GM23338 (cell line): ENCODE results near the gene RAX. TPM values are rescaled to one million over a fixed set of nuclear protein-coding genes. Genes with fewer than 3 reads are reported as not detected.

Source experiments
- ATAC-seq: fragments of 200-7000 bp; cut with Tn5 transposase; 3 replicates; pipeline ENCODE4 v1.9.1; 2020
- DNase-seq: peaks from one replicate; pipeline ENCODE4 v3.0.0-alpha.2; 2015; ENCODE audit warnings: low spot score
- H2AFZ ChIP-seq: fragments of 200-600 bp; sonication (generic); 2 replicates; pipeline ENCODE4 v1.8.0; 2016; ENCODE audit warnings: antibody characterized with exemption, mild to moderate bottlenecking, moderate library complexity
- H3F3A ChIP-seq: fragments of 200-600 bp; sonication (generic); replicated peaks from 2 replicates; pipeline ENCODE4 v1.8.0; 2017; ENCODE audit warnings: antibody characterized with exemption, mixed run types, low read depth
- H3K27ac ChIP-seq: fragments of 200-600 bp; sonication (generic); 2 replicates; pipeline ENCODE4 v1.6.1; 2016; ENCODE audit warnings: low read depth
- H3K27me3 ChIP-seq: fragments of 200-600 bp; sonication (generic); 2 replicates; pipeline ENCODE4 v1.8.0; 2016; ENCODE audit warnings: mild to moderate bottlenecking, mixed run types, moderate library complexity; ENCODE audit not compliant: insufficient read depth
- H3K36me3 ChIP-seq: fragments of 200-600 bp; sonication (generic); 2 replicates; pipeline ENCODE4 v1.8.0; 2016; ENCODE audit warnings: mild to moderate bottlenecking; ENCODE audit not compliant: insufficient read depth
- H3K4me1 ChIP-seq: fragments of 200-600 bp; sonication (generic); 2 replicates; pipeline ENCODE4 v1.8.0; 2016; ENCODE audit warnings: mild to moderate bottlenecking, moderate library complexity; ENCODE audit not compliant: insufficient read depth
- H3K4me2 ChIP-seq: fragments of 200-600 bp; sonication (generic); 2 replicates; pipeline ENCODE4 v1.7.1; 2017; ENCODE audit warnings: mixed run types
- H3K4me3 ChIP-seq: fragments of 200-600 bp; sonication (generic); 2 replicates; pipeline ENCODE4 v1.6.1; 2016; ENCODE audit warnings: mixed run types
- H3K79me2 ChIP-seq: fragments of 200-600 bp; sonication (generic); replicated peaks from 2 replicates; pipeline ENCODE4 v1.8.0; 2017; ENCODE audit warnings: mild to moderate bottlenecking; ENCODE audit not compliant: insufficient read depth
- H3K9me2 ChIP-seq: fragments of 200-600 bp; sonication (generic); 2 replicates; pipeline ENCODE4 v1.8.0; 2017; ENCODE audit not compliant: insufficient read depth
- H4K20me1 ChIP-seq: fragments of 200-600 bp; sonication (generic); replicated peaks from 2 replicates; pipeline ENCODE4 v1.8.0; 2017; ENCODE audit warnings: mild to moderate bottlenecking; ENCODE audit not compliant: insufficient read depth
- H3K27ac Mint-ChIP-seq: 2 replicates; pipeline ENCODE4 v1.8.0; 2020; ENCODE audit warnings: inconsistent platforms, mild to moderate bottlenecking, moderate library complexity, mixed read lengths
- H3K27me3 Mint-ChIP-seq: 3 replicates; pipeline ENCODE4 v1.8.0; 2022; ENCODE audit warnings: low read depth, mild to moderate bottlenecking, moderate library complexity, mixed read lengths, inconsistent platforms; ENCODE audit not compliant: insufficient read depth, poor library complexity
- H3K36me3 Mint-ChIP-seq: 3 replicates; pipeline ENCODE4 v1.8.0; 2021; ENCODE audit warnings: low read depth, mild to moderate bottlenecking, inconsistent platforms, moderate library complexity, mixed read lengths
- H3K4me1 Mint-ChIP-seq: 3 replicates; pipeline ENCODE4 v1.8.0; 2020; ENCODE audit warnings: mild to moderate bottlenecking, inconsistent platforms, mixed read lengths
- H3K4me3 Mint-ChIP-seq: 3 replicates; pipeline ENCODE4 v1.8.0; 2021; ENCODE audit warnings: moderate library complexity, mild to moderate bottlenecking, inconsistent platforms, mixed read lengths
- H3K9me3 Mint-ChIP-seq: 3 replicates; pipeline ENCODE4 v1.8.0; 2020; ENCODE audit warnings: moderate library complexity, mild to moderate bottlenecking, inconsistent platforms, mixed read lengths
- ETS1 ChIP-seq: IDR thresholded peaks from 2 replicates; pipeline ENCODE4 v1.6.1; 2016; ENCODE audit warnings: antibody characterized with exemption
- EZH2 ChIP-seq: fragments of 200-600 bp; sonication (generic); IDR thresholded peaks from one replicate; pipeline ENCODE4 v1.8.0; 2017; ENCODE audit warnings: antibody characterized with exemption, mild to moderate bottlenecking, low read depth; ENCODE audit not compliant: unreplicated experiment
- EZH2phosphoT487 ChIP-seq: fragments of 200-600 bp; sonication (generic); IDR thresholded peaks from one replicate; pipeline ENCODE4 v1.8.1; 2018; ENCODE audit warnings: antibody characterized with exemption; ENCODE audit not compliant: unreplicated experiment
- JUNB ChIP-seq: IDR thresholded peaks from one replicate; pipeline ENCODE4 v1.6.1; 2016; ENCODE audit warnings: antibody characterized with exemption; ENCODE audit not compliant: unreplicated experiment
- NANOG ChIP-seq: IDR thresholded peaks from 2 replicates; pipeline ENCODE4 v1.6.1; 2016; ENCODE audit warnings: antibody characterized with exemption, borderline replicate concordance
- POLR2AphosphoS5 ChIP-seq: IDR thresholded peaks from 2 replicates; pipeline ENCODE4 v1.6.1; 2016; ENCODE audit warnings: antibody characterized with exemption, low read depth
- REST ChIP-seq: IDR thresholded peaks from one replicate; pipeline ENCODE4 v1.6.1; 2018; ENCODE audit warnings: antibody characterized with exemption; ENCODE audit not compliant: unreplicated experiment
- STAT1 ChIP-seq: IDR thresholded peaks from one replicate; pipeline ENCODE4 v1.6.1; 2016; ENCODE audit warnings: antibody characterized with exemption; ENCODE audit not compliant: unreplicated experiment
- ZNF114 ChIP-seq: fragments of 250-450 bp; sonication (Bioruptor Pico); IDR thresholded peaks from 2 replicates; pipeline ENCODE4 v1.5.0; 2020; ENCODE audit warnings: mild to moderate bottlenecking, moderate library complexity
- ZNF331 ChIP-seq: fragments of 250-450 bp; sonication (Bioruptor Pico); IDR thresholded peaks from 2 replicates; pipeline ENCODE4 v1.5.0; 2020; ENCODE audit warnings: low read depth, mild to moderate bottlenecking, moderate library complexity
- ZNF462 ChIP-seq: fragments of 250-450 bp; sonication (Bioruptor Pico); IDR thresholded peaks from 2 replicates; pipeline ENCODE4 v1.5.0; 2020; ENCODE audit warnings: mild to moderate bottlenecking, moderate library complexity
- polyA plus RNA-seq: library from polyadenylated mRNA; unstranded; fragments of >200 nt; fragmentation: Nextera tagmentation; extraction: Ambion mirVana; gene quantifications from 2 replicates; pipeline ENCODE4 v1.2.1, GENCODE V29; 2016
- total RNA-seq: library from RNA; depleted of rRNA; stranded (reverse); fragments of >200 nt; shearing (Covaris generic); gene quantifications from 2 replicates; pipeline ENCODE4 v1.2.3, GENCODE V29; 2014

The RAX gene
- total and polyA plus RNA-seq, 2 experiments from 2014 or later, result 0.03 to 0.16 TPM

- TF ChIP-seq STAT1, result no peak
- no peak for TF ChIP-seq ETS1
- no peak for TF ChIP-seq ZNF462 (CRISPR knock-in tag)
Measured at GRCh38 chr18:59318460-59319050, 45.3 kb upstream of the RAX start, which contains the start of gene CPLX4 (continued).

- H3K4me1 Mint-ChIP-seq, result no peaks in the 10 kb centered on the region
- H3K4me3 Mint-ChIP-seq, result no peak overlapping the region
- no peaks in the 10 kb centered on the region for H4K20me1 ChIP-seq
- TF ChIP-seq EZH2phosphoT487, result no peak
- no peak for TF ChIP-seq ZNF114 (CRISPR knock-in tag)
- TF ChIP-seq STAT1, result no peak
- no peak for TF ChIP-seq JUNB
- TF ChIP-seq ETS1, result no peak
- no peak for TF ChIP-seq POLR2AphosphoS5
- TF ChIP-seq REST, result no peak
- TF ChIP-seq EZH2, result no peak
- TF ChIP-seq ZNF331 (CRISPR knock-in tag), result no peak
- no peak for TF ChIP-seq NANOG
Measured at GRCh38 chr18:59311631-59312030, 38.4 kb upstream of the RAX start.

More at GRCh38 chr18:59311631-59312030, 38.4 kb upstream of the RAX start:
- H3K4me2 ChIP-seq, result no peak overlapping the region
- H3K4me1 ChIP-seq, result no peaks in the 10 kb centered on the region
- no peak overlapping the region for H2AFZ ChIP-seq
- no peaks in the 10 kb centered on the region for H3K79me2 ChIP-seq
- Mint-ChIP-seq H3K9me3 (no peaks in the 10 kb centered on the region), H3K27ac (no peak overlapping the region), H3K36me3 (no peaks in the 10 kb centered on the region), H3K27me3 (peaks cover 4% of the 10 kb centered on the region)
- H3K4me3 ChIP-seq, result no peak overlapping the region
- peaks cover 18% of the 10 kb centered on the region for H3K27me3 ChIP-seq
- H3F3A ChIP-seq, result no peaks in the 10 kb centered on the region
- no peaks in the 10 kb centered on the region for H3K9me2 ChIP-seq
- ATAC-seq (no peak), DNase-seq (no peak)
- no peak overlapping the region for H3K27ac ChIP-seq
- H3K36me3 ChIP-seq, result no peaks in the 10 kb centered on the region
